Osteoblast (primary cell): ENCODE results near the gene PCDHGA1. TPM values are rescaled to one million over a fixed set of nuclear protein-coding genes. Genes with fewer than 3 reads are reported as not detected.

ENCODE experiments used
- DNase-seq: peaks from one replicate; pipeline ENCODE4 v3.0.0; 2011; ENCODE audit warnings: low spot score, mixed read lengths; ENCODE audit not compliant: insufficient read length; ENCODE audit errors: missing footprints
- H2AFZ ChIP-seq: 2 replicates; pipeline ENCODE4 v1.6.0; 2011; ENCODE audit warnings: mild to moderate bottlenecking, low read length
- H3K27ac ChIP-seq: 2 replicates; pipeline ENCODE4 v1.5.1; 2011; ENCODE audit warnings: mild to moderate bottlenecking, low read depth, low read length, moderate library complexity
- H3K27me3 ChIP-seq: 2 replicates; pipeline ENCODE4 v1.6.0; 2012; ENCODE audit warnings: mild to moderate bottlenecking, control low read depth, inconsistent platforms, low read length, moderate library complexity; ENCODE audit not compliant: insufficient read depth
- H3K36me3 ChIP-seq: 2 replicates; pipeline ENCODE4 v1.5.1; 2011; ENCODE audit warnings: mild to moderate bottlenecking, low read length, control low read depth, moderate library complexity; ENCODE audit not compliant: insufficient read depth
- H3K4me1 ChIP-seq: 2 replicates; pipeline ENCODE4 v1.5.1; 2011; ENCODE audit warnings: mild to moderate bottlenecking, low read length, control low read depth, moderate library complexity; ENCODE audit not compliant: insufficient read depth
- H3K4me2 ChIP-seq: 2 replicates; pipeline ENCODE4 v1.6.0; 2011; ENCODE audit warnings: mild to moderate bottlenecking, low read length; ENCODE audit not compliant: insufficient read depth
- H3K4me3 ChIP-seq: fragments of 200-600 bp; sonication (generic); 3 replicates; pipeline ENCODE4 v1.5.1; 2012; ENCODE audit warnings: mild to moderate bottlenecking, low read length, inconsistent platforms; ENCODE audit not compliant: insufficient read depth
- H3K79me2 ChIP-seq: 2 replicates; pipeline ENCODE4 v1.6.0; 2012; ENCODE audit warnings: mild to moderate bottlenecking, low read length, control low read depth, inconsistent platforms; ENCODE audit not compliant: insufficient read depth
- H3K9me3 ChIP-seq: 2 replicates; pipeline ENCODE4 v1.5.1; 2011; ENCODE audit warnings: low read depth, low read length, control low read depth
- H4K20me1 ChIP-seq: 2 replicates; pipeline ENCODE4 v1.6.0; 2012; ENCODE audit warnings: mild to moderate bottlenecking, low read length, control low read depth; ENCODE audit not compliant: insufficient read depth
- CTCF ChIP-seq: IDR thresholded peaks from 2 replicates; pipeline ENCODE4 v1.5.1; 2011; ENCODE audit warnings: mild to moderate bottlenecking, low read depth, low read length, moderate library complexity; ENCODE audit errors: extremely low read depth
- total RNA-seq: library from RNA; depleted of rRNA; stranded (reverse); fragments of >200 nt; gene quantifications from 2 replicates; pipeline ENCODE4 v1.2.3, GENCODE V29; 2012

Gene PCDHGA1
- total RNA-seq, 1 donor, result 1.1 TPM

DNA sequence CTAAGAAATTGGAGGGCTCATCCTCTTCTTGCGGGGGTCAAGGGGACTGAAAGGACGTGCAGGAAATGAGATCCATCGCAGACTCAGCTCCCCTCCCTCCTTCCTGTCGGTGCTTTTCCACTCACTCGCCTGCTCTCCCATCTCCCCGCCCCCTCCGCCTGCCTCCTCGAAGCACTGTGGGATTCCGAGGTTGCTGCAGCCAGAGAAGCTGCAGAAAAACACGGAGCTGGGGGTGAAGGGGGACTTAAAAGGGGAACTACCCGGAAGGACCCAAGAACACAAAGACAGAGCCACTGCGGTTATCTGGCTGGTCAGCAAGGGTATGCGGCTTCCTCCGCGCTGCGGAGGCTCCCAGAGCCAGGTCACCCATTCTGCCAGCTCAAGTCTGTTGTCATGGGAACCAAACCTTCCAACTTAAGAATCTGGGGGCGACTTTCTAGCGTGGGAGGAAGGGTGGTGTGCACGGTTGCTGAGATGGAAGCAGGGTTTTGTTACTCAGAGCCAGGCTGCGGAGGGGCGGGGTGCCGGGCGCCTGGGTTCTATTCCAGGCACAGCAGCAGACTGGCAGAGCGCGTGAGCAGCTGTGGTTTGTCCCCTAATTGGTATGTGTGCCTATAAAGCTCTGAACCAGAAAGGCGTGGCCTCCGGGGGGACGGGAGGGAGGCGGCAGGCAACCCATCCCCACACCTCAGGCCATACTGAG lies 183.5 kb downstream of the PCDHGA1 start:
- H4K20me1 ChIP-seq, result no peaks in the 10 kb centered on the region
- peaks cover 72% of the 10 kb centered on the region for H3K4me1 ChIP-seq
- peak overlapping the region; percentile 94 for H3K4me2 ChIP-seq
- no peak for TF ChIP-seq CTCF
- peak overlapping the region; percentile 40 for H2AFZ ChIP-seq
- H3K27ac ChIP-seq, result peak overlapping the region; percentile 96
- H3K4me3 ChIP-seq, result peak overlapping the region; percentile 75
- peak; percentile 92 for DNase-seq
- peaks cover 22% of the 10 kb centered on the region for H3K36me3 ChIP-seq
- no peaks in the 10 kb centered on the region for H3K9me3 ChIP-seq
- no peaks in the 10 kb centered on the region for H3K27me3 ChIP-seq
- peaks cover 8% of the 10 kb centered on the region for H3K79me2 ChIP-seq

DNA sequence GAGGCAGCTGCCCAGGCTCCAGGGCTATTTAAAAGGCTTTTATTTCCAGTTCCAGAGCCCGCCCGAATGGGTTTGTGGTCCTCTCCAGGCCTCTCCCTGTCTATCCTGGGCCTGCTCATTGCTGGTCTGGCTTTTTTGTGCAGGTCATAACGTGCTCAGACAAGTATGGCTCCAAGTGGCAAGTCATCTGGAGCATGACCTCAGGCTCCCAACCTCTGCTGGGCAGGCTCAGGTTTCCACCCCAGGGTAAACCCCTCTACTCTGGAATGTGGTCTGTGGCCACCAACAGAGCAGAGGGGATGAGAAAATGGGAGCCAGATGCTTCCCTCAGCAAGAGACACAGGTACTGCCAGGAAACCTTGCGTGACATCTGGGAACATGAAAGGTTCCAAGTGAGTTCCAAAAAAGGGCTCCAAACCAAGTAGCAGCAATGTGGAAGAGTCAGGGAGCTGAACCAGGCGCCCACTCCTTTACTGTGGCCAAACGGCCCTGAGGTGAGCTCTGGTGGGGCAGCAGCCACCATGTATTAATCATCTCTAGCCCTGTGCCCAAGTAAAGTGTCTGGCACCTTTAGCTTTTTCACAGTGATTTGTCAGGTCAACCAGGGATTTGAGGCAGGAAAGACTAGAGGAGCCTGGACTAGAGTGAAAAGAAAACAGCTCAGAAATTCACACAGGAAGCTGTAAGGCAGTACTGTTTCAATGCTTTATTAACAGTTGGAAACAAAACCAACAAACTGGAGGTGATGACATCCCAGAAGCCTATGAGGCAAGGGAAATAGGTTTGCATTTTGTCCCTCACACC lies 184.2 kb downstream of the PCDHGA1 start:
- Histone ChIP-seq H2AFZ (no peak overlapping the region), H3K36me3 (peaks cover 26% of the 10 kb centered on the region), H4K20me1 (no peaks in the 10 kb centered on the region), H3K27me3 (no peaks in the 10 kb centered on the region), H3K79me2 (peaks cover 8% of the 10 kb centered on the region), H3K4me2 (peak overlapping the region; percentile 94), H3K4me3 (peak overlapping the region; percentile 75), H3K4me1 (peaks cover 69% of the 10 kb centered on the region), H3K9me3 (no peaks in the 10 kb centered on the region), H3K27ac (peak overlapping the region; percentile 96)
- TF ChIP-seq CTCF, result no peak
- peak; percentile 91 for DNase-seq

DNA sequence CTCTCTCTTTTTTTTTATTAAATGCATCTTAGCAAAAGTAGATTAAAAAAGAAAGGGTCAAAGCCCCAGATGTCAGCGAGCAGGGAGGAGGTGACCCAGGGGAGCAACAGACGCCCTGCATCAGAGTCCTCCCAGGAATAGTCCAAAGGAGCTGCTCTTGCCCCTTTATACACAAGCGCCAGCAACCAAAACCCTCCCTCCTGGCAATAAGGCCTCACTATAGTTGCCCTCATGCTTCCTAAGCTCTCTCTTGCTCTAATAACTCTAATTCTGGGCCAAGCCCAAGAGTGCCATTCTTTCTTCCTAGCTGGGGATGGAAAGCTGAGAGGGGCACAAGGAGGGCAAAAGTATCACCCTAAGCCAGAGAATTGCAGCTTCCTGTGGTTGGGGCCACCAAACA lies 184.8 kb downstream of the PCDHGA1 start:
- peak overlapping the region; percentile 94 for H3K4me2 ChIP-seq
- no peak overlapping the region for H3K4me3 ChIP-seq
- peaks cover 64% of the 10 kb centered on the region for H3K4me1 ChIP-seq
- TF ChIP-seq CTCF, result no peak
- H4K20me1 ChIP-seq, result no peaks in the 10 kb centered on the region
- H2AFZ ChIP-seq, result no peak overlapping the region
- DNase-seq, result peak; percentile 83
- H3K9me3 ChIP-seq, result no peaks in the 10 kb centered on the region
- H3K79me2 ChIP-seq, result peaks cover 8% of the 10 kb centered on the region
- no peaks in the 10 kb centered on the region for H3K27me3 ChIP-seq
- H3K27ac ChIP-seq, result peak overlapping the region; percentile 96
- peaks cover 26% of the 10 kb centered on the region for H3K36me3 ChIP-seq
